ENCODE results near the gene STK38.

The STK38 gene

DNA sequence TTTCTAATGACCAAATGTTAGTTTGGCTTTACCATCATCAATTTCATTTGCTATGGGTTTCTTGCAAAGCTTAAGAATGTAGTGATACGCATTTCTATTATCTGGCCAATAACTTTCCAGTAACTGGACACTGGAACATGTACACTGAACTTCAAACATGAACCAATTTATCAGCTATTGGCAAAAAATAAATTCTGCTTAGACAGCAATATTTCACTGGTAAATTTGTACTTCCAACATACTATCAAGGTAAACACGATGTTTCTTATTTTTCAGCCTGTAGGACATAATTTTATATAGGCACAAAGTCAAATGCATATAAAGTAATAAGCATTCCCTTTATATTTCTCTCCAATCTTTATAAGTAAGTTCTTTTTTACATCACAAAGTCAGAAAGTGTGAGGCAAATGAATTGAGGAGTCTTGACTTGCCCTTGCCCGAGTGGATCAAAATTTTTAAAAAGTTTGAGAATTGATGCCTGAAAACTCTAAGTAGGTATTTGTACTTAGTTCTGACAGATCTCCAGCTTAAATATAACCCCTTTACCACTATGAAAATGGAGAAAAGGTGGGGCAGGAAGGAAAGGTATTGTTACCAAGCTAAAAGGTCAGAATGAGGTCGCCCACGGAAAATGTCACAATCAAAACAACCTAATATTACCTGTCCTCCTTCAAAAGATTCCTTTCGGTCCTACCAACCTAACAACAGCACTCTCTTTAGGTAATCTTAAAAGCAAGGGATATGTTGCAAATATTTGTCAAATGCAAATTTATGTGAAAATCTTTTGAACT lies 41.3 kb downstream of the STK38 start:
- H3K4me2 ChIP-seq (ENCODE audit: low read depth, low read length, poor library complexity, severe bottlenecking): no peak overlapping the region
- no peaks in the 10 kb centered on the region for H4K20me1 ChIP-seq (ENCODE audit: insufficient read depth, low read length, poor library complexity, severe bottlenecking)
- no peaks in the 10 kb centered on the region for H3K4me1 ChIP-seq (ENCODE audit: insufficient read depth, low read length, poor library complexity, severe bottlenecking)
- H3F3A ChIP-seq (ENCODE audit: low read depth): no peaks in the 10 kb centered on the region
- H3K4me3 ChIP-seq (ENCODE audit: low read length, poor library complexity, severe bottlenecking): no peak overlapping the region
- H3K79me2 ChIP-seq (ENCODE audit: insufficient read depth, low read length): no peaks in the 10 kb centered on the region
- no peaks in the 10 kb centered on the region for H3K27me3 ChIP-seq (ENCODE audit: insufficient read depth, low read length, poor library complexity, severe bottlenecking)
- H3K9me2 ChIP-seq (replicated peaks; ENCODE audit: low read depth, low read length): no peaks in the 10 kb centered on the region
- H3K36me3 ChIP-seq (ENCODE audit: insufficient read depth, low read length): peaks cover 56% of the 10 kb centered on the region; the same call in 1 of the 2 replicates
- no peak overlapping the region for H3K9ac ChIP-seq (ENCODE audit: low read depth, low read length, poor library complexity, severe bottlenecking)
- H2AFZ ChIP-seq (ENCODE audit: low read length): no peak overlapping the region
- TF ChIP-seq EZH2phosphoT487 (IDR thresholded peaks at IDR 0.05; ENCODE audit: borderline replicate concordance): no peak
- TF ChIP-seq, protein P1, sequence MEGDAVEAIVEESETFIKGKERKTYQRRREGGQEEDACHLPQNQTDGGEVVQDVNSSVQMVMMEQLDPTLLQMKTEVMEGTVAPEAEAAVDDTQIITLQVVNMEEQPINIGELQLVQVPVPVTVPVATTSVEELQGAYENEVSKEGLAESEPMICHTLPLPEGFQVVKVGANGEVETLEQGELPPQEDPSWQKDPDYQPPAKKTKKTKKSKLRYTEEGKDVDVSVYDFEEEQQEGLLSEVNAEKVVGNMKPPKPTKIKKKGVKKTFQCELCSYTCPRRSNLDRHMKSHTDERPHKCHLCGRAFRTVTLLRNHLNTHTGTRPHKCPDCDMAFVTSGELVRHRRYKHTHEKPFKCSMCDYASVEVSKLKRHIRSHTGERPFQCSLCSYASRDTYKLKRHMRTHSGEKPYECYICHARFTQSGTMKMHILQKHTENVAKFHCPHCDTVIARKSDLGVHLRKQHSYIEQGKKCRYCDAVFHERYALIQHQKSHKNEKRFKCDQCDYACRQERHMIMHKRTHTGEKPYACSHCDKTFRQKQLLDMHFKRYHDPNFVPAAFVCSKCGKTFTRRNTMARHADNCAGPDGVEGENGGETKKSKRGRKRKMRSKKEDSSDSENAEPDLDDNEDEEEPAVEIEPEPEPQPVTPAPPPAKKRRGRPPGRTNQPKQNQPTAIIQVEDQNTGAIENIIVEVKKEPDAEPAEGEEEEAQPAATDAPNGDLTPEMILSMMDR (conservative IDR thresholded peaks at IDR 0.05; ENCODE audit: low read length): no peak
- H3K9me3 ChIP-seq (ENCODE audit: insufficient read depth, low read depth, low read length): no peaks in the 10 kb centered on the region

DNA sequence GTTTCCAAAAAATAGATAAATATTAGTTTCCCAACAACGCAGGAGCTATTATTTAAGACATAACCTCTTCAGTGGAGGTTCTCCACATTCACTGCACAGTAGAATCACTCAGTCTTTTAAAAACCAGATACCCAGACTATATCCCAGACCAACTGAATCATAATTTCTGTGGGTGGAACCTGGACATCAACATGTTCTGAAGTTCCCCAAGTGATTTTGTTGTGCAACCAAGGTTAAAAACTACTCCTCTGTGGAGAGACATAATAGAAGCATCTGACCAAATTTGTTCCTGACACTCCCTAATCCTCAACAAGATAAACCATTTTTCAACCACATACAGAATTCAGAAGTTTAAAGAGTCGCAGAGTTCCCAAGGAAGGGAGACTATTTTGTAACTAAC lies 42.3 kb downstream of the STK38 start:
- no peak overlapping the region for H3K4me3 ChIP-seq (ENCODE audit: low read length, poor library complexity, severe bottlenecking)
- no peaks in the 10 kb centered on the region for H3K9me3 ChIP-seq (ENCODE audit: insufficient read depth, low read depth, low read length)
- no peaks in the 10 kb centered on the region for H3K27me3 ChIP-seq (ENCODE audit: insufficient read depth, low read length, poor library complexity, severe bottlenecking)
- no peaks in the 10 kb centered on the region for H3K79me2 ChIP-seq (ENCODE audit: insufficient read depth, low read length)
- H3K4me2 ChIP-seq (ENCODE audit: low read depth, low read length, poor library complexity, severe bottlenecking): no peak overlapping the region
- no peak overlapping the region for H3K9ac ChIP-seq (ENCODE audit: low read depth, low read length, poor library complexity, severe bottlenecking)
- H3F3A ChIP-seq (ENCODE audit: low read depth): no peaks in the 10 kb centered on the region
- TF ChIP-seq EZH2phosphoT487 (IDR thresholded peaks at IDR 0.05; ENCODE audit: borderline replicate concordance): no peak
- TF ChIP-seq, protein P1 (conservative IDR thresholded peaks at IDR 0.05; ENCODE audit: low read length): no peak
- no peaks in the 10 kb centered on the region for H3K9me2 ChIP-seq (replicated peaks; ENCODE audit: low read depth, low read length)
- no peaks in the 10 kb centered on the region for H4K20me1 ChIP-seq (ENCODE audit: insufficient read depth, low read length, poor library complexity, severe bottlenecking)
- peaks cover 48% of the 10 kb centered on the region; the same call in 1 of the 2 replicates for H3K36me3 ChIP-seq (ENCODE audit: insufficient read depth, low read length)
- H2AFZ ChIP-seq (ENCODE audit: low read length): no peak overlapping the region
- H3K4me1 ChIP-seq (ENCODE audit: insufficient read depth, low read length, poor library complexity, severe bottlenecking): no peaks in the 10 kb centered on the region

DNA sequence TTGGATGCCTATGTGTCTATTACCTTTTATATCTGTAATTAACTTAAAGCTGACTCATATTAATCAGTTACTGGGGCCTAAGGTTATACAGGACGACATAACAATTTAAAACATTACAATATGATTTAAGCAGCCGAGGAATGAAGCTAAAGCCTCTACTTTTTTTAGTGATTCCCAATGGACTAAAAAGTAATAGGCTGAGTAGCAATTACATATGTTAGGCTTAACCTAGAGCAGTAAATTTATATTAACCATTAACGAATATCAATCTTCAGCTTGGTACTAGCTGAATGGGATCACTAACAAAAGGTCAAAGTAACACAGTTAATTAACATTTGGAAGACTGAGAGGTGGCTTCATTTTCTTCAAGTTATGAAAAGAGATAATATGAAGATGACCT lies 43.1 kb downstream of the STK38 start:
- Histone ChIP-seq H4K20me1 (ENCODE audit: insufficient read depth, low read length, poor library complexity, severe bottlenecking) (no peaks in the 10 kb centered on the region), H3K4me3 (ENCODE audit: low read length, poor library complexity, severe bottlenecking) (no peak overlapping the region), H3K4me1 (ENCODE audit: insufficient read depth, low read length, poor library complexity, severe bottlenecking) (no peaks in the 10 kb centered on the region), H2AFZ (ENCODE audit: low read length) (no peak overlapping the region), H3F3A (ENCODE audit: low read depth) (no peaks in the 10 kb centered on the region), H3K9me2 (replicated peaks; ENCODE audit: low read depth, low read length) (no peaks in the 10 kb centered on the region), H3K36me3 (ENCODE audit: insufficient read depth, low read length) (peaks cover 48% of the 10 kb centered on the region; the same call in 1 of the 2 replicates), H3K4me2 (ENCODE audit: low read depth, low read length, poor library complexity, severe bottlenecking) (no peak overlapping the region), H3K9ac (ENCODE audit: low read depth, low read length, poor library complexity, severe bottlenecking) (no peak overlapping the region), H3K27me3 (ENCODE audit: insufficient read depth, low read length, poor library complexity, severe bottlenecking) (no peaks in the 10 kb centered on the region), H3K79me2 (ENCODE audit: insufficient read depth, low read length) (no peaks in the 10 kb centered on the region), H3K9me3 (ENCODE audit: insufficient read depth, low read depth, low read length) (no peaks in the 10 kb centered on the region)
- TF ChIP-seq, protein P1 (conservative IDR thresholded peaks at IDR 0.05; ENCODE audit: low read length): no peak
- no peak for TF ChIP-seq EZH2phosphoT487 (IDR thresholded peaks at IDR 0.05; ENCODE audit: borderline replicate concordance)

Measured in Loucy (cell line).